LNCaP clone FGC (cell line): Measurements from ENCODE around the gene MAD1L1.

Experiments
- DNase-seq: peaks from one replicate; pipeline ENCODE4 v3.0.0-alpha.2; 2011; ENCODE audit warnings: low read depth
- H3K4me3 ChIP-seq: 2 replicates; pipeline ENCODE4 v1.5.1; 2011; ENCODE audit warnings: mild to moderate bottlenecking, low read depth, low read length, control low read depth
- TF ChIP-seq, protein P1 (sequence below): IDR thresholded peaks from 2 replicates; pipeline ENCODE4 v1.5.1; 2012; ENCODE audit warnings: mild to moderate bottlenecking; ENCODE audit not compliant: control insufficient read depth, insufficient read depth; ENCODE audit errors: extremely low read depth

Gene MAD1L1

DNA sequence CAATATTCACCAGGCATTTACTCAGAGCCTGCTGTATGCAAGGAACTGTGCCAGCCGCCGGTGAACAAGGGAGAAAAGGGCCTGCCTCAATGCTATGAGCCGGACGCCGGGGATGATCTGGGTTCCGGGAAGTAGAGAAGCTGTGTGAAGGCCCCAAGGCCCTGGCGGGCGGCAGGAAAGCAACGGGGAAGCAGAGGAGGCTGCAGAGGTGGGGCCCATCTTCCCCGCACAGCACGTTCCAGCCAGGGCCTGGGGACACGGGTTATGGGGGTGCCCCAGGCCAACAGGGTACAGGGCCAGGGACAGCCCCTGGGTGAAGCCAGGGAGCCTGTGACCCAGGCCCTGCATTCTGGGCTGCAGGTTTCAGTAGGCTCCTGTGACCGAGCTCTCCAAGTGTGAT, 179.3 kb downstream of the MAD1L1 start:
- no peak for DNase-seq
- H3K4me3 ChIP-seq: no peak overlapping the region
- TF ChIP-seq, protein P1, sequence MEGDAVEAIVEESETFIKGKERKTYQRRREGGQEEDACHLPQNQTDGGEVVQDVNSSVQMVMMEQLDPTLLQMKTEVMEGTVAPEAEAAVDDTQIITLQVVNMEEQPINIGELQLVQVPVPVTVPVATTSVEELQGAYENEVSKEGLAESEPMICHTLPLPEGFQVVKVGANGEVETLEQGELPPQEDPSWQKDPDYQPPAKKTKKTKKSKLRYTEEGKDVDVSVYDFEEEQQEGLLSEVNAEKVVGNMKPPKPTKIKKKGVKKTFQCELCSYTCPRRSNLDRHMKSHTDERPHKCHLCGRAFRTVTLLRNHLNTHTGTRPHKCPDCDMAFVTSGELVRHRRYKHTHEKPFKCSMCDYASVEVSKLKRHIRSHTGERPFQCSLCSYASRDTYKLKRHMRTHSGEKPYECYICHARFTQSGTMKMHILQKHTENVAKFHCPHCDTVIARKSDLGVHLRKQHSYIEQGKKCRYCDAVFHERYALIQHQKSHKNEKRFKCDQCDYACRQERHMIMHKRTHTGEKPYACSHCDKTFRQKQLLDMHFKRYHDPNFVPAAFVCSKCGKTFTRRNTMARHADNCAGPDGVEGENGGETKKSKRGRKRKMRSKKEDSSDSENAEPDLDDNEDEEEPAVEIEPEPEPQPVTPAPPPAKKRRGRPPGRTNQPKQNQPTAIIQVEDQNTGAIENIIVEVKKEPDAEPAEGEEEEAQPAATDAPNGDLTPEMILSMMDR: no peak

DNA sequence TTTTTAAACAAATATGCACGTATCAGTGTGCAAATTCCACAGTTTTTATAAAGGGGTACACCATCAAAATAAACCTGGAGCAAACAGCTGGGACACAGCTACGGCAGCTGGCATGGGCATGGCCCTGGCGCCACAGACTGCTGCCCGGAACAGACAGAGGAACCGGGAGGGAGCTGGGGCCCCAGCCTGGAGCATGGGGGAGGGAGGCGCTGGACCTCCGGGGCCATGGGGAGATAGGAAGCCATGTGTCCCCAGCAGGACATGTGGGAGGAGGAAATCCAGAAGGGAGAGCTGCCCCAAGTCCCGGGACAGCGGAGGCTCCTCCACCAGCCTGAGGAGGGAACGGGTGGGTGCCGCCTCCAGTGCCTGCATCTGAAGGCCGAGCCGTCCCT, 180.1 kb downstream of the MAD1L1 start:
- H3K4me3 ChIP-seq: no peak overlapping the region
- DNase-seq: no peak
- TF ChIP-seq, protein P1: no peak

DNA sequence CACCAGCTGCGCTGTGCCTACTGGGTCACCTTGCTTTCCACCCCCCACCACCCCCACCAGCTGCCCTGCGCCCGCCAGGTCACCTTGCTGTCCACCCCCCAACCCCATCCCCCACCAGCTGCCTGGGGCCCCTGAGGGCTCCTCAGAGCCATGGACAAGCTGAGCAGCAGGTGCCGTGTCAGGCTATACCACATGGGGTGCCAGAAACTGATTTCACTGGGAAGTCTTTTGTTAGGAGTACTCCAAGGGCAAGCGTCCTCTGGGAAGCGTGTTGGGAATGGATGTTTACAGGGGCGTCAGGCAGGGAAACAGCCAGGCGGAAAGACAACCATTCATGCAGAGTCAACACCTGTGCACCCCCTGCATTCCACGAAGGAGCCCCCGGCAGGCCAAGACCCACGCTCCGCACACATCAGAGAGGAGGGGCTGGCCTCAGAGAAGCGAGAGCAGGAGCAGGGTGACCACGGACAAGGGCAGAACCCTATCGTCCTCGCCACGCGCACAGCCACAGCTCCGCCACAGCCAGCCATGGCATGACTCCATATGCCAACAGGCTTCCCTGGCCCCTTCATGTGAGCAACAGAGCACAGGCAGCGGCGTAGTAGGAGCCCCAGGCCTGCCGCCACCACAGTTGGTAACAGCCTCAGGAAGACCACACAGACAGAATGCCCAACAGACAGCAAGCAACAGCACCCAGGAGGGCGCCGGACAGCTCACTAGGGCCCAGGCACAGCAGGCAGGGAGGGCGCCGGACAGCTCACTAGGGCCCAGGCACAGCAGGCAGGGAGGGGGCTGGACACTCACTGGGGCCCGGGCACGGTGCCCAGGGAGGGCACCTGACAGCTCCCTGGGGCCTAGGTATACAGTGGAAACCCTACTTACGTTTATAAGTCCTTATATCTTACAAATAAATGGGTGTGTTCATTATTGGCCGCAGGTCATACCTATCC, 180.8 kb downstream of the MAD1L1 start:
- TF ChIP-seq, protein P1: no peak
- H3K4me3 ChIP-seq: no peak overlapping the region
- no peak for DNase-seq

DNA sequence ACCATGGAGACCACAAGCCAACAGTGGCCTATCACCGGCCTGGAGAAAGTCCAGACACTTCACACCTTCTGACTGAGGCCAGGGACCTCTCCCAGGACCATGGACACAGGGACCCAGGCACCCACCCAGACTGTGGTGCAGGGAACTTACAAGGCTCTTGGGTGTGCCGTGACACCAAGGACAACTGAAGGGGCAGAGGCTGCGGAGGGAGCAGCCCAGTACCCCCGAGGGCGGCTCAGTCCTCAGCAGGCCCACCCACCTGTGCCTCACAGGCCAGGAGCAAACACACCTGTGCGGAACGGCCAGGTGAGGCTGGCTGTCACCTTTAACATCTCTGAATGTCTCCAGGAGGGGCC, 182.3 kb downstream of the MAD1L1 start:
- DNase-seq: no peak
- TF ChIP-seq, protein P1: no peak
- H3K4me3 ChIP-seq: no peak overlapping the region

DNA sequence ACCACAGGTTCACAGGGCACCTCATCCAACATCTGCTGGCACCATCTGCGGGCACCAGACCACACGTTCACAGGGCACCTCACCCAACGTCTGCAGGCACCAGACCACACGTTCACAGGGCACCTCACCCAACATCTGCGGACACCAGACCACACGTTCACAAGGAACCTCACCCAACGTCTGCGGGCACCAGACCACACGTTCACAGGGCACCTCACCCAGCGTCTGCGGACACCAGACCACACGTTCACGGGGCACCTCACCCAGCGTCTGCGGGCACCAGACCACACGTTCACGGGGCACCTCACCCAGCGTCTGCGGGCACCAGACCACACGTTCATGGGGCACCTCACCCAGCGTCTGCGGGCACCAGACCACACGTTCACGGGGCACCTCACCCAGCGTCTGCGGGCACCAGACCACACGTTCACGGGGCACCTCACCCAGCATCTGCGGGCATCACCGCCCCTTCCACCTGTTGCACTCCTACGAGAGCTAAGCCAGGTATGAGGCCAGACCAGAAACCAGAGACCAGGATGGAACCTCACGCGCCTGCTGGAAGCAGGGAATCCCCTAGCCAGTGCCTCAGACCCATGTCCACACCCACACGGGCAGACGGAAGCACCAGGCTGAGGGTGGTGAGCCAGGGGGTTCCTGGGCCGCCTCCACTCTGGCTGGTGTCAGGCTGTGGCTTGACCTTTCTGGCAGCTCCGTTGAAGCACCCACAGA, 182.8 kb downstream of the MAD1L1 start:
- H3K4me3 ChIP-seq: no peak overlapping the region
- TF ChIP-seq, protein P1: no peak
- DNase-seq: no peak

DNA sequence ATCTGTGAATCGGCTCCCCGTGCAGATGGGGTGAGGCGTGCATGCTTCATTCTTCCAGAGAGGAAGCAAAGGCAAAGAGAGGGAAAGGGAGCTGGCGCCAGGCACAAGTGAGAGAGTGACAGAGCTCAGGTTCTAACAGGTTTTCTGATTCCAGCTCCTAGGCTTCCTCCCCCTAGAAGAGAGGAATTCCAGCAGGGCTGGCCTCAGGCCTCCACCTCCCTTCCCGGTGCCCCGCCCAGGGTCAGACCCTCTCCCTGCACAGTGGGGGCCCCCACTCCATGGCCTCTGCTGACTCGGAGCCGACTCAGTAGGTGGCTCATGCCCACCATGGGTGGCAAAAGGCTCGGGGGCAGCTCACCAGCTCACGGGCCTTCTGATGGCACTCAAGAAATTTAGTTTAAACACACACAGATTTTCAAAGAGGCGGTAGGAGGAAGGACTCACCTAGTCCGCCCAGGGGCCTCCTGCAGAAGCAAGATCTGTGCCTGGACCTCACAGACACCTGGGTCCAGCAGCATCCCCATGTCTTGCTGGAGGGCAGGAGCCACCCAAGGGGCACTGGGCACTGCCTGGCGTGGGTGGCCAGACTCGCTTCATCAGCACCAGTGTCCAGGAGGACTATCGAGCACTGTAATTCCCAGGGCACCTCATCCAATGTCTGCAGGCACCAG, 183.5 kb downstream of the MAD1L1 start:
- no peak for DNase-seq
- no peak overlapping the region for H3K4me3 ChIP-seq
- TF ChIP-seq, protein P1: no peak
